Endothelial cell of umbilical vein (primary cell): ENCODE measurements around the gene GGNBP2. TPM values are rescaled to one million over a fixed set of nuclear protein-coding genes. Genes with fewer than 3 reads are reported as not detected.

Source experiments
- BruUV-seq: library from RNA; stranded (reverse); fragments of 400-500 nt; replicated peaks from 2 replicates; lab custom pipeline; 2021; lab: Mats Ljungman, UMichigan
- CTCF ChIA-PET: fragments of 300-600, 350-600 bp; sonication (Branson Sonifier 250); formaldehyde crosslinking; loops from one replicate; lab custom pipeline; 2021; ENCODE audit warnings: antibody characterized with exemption, inconsistent platforms; lab: Charles Lee
- POLR2A ChIA-PET: fragments of 300-600, 350-600 bp; sonication (Branson Sonifier 250); formaldehyde crosslinking; loops from one replicate; lab custom pipeline; 2021; ENCODE audit warnings: antibody characterized with exemption, inconsistent platforms; lab: Charles Lee
- DNase-seq: peaks from one replicate; pipeline ENCODE4 v3.0.0-alpha.2; 2011; ENCODE audit warnings: low read depth, low spot score
- FAIRE-seq: peaks from 2 replicates; lab custom pipeline; 2011; peaks lifted over from hg19 to GRCh38; lab: Jason Lieb, UNC
- H2AFZ ChIP-seq: 2 replicates; pipeline ENCODE4 v1.6.0; 2012; ENCODE audit warnings: low read depth, low read length, control low read depth, inconsistent platforms
- H3K27ac ChIP-seq: 2 replicates; pipeline ENCODE4 v1.5.1; 2011; ENCODE audit warnings: low read depth, mild to moderate bottlenecking, control low read depth, low read length, moderate library complexity; ENCODE audit not compliant: insufficient read depth
- H3K27me3 ChIP-seq, 2 experiments: 2 replicates each; pipeline versions ENCODE4 v1.6.0 to v1.6.1; 2011; ENCODE audit warnings: low read length in 2 of 2, mixed read lengths in 1 of 2; ENCODE audit not compliant: control insufficient read depth in 2 of 2, insufficient read depth in 2 of 2
- H3K36me3 ChIP-seq, 2 experiments: 2 replicates in 1 of 2; 3 replicates in 1 of 2; pipeline ENCODE4 v1.5.1; 2011; ENCODE audit warnings: low read length in 2 of 2, mild to moderate bottlenecking in 1 of 2, moderate library complexity in 1 of 2; ENCODE audit not compliant: control insufficient read depth in 2 of 2, insufficient read depth in 2 of 2; ENCODE audit errors: extremely low read depth in 1 of 2
- H3K4me1 ChIP-seq: 3 replicates; pipeline ENCODE4 v1.5.1; 2011; ENCODE audit warnings: mild to moderate bottlenecking, low read length; ENCODE audit not compliant: control insufficient read depth, insufficient read depth; ENCODE audit errors: extremely low read depth
- H3K4me2 ChIP-seq: 2 replicates; pipeline ENCODE4 v1.6.1; 2011; ENCODE audit warnings: low read length, control low read depth, mixed read lengths; ENCODE audit not compliant: insufficient read depth
- H3K4me3 ChIP-seq, 3 experiments: fragments of 200-600 bp in 1 of 3; sonication (generic), shearing (Covaris generic) in 1 of 3; replicated peaks in 1 of 3; 2 replicates each; pipeline ENCODE4 v1.5.1; 2011 to 2016; ENCODE audit warnings: control low read depth in 3 of 3, low read length in 3 of 3, mild to moderate bottlenecking in 2 of 3, inconsistent platforms in 1 of 3, low read depth in 1 of 3, moderate library complexity in 1 of 3; ENCODE audit not compliant: insufficient read depth in 1 of 3
- H3K79me2 ChIP-seq: 2 replicates; pipeline ENCODE4 v1.6.0; 2012; ENCODE audit warnings: low read length, inconsistent platforms; ENCODE audit not compliant: control insufficient read depth, insufficient read depth
- H3K9ac ChIP-seq: replicated peaks from 2 replicates; pipeline ENCODE3; 2011; ENCODE audit warnings: low read length, control low read depth; ENCODE audit not compliant: insufficient read depth; ENCODE audit errors: extremely low read depth
- H3K9me1 ChIP-seq: replicated peaks from 3 replicates; pipeline ENCODE4 v1.6.0; 2011; ENCODE audit warnings: mild to moderate bottlenecking, low read length; ENCODE audit not compliant: control insufficient read depth, insufficient read depth; ENCODE audit errors: extremely low read depth
- H3K9me3 ChIP-seq: replicated peaks from 2 replicates; pipeline ENCODE4 v1.5.1; 2012; ENCODE audit warnings: low read length, inconsistent platforms; ENCODE audit not compliant: control insufficient read depth, insufficient read depth
- H4K20me1 ChIP-seq: replicated peaks from 2 replicates; pipeline ENCODE3; 2011; ENCODE audit warnings: mild to moderate bottlenecking, low read length; ENCODE audit not compliant: control insufficient read depth, insufficient read depth; ENCODE audit errors: extremely low read depth
- CTCF ChIP-seq, 2 donors: IDR thresholded peaks; 1 replicate in 1 of 2; 2 replicates in 1 of 2; pipeline ENCODE4 v1.5.1; 2011; ENCODE audit warnings: low read length in 2 of 2, mild to moderate bottlenecking in 2 of 2, moderate library complexity in 2 of 2, control low read depth in 1 of 2, inconsistent platforms in 1 of 2, low read depth in 1 of 2; ENCODE audit not compliant: insufficient read depth in 1 of 2; ENCODE audit errors: extremely low read depth in 1 of 2
- EZH2 ChIP-seq: IDR thresholded peaks from 2 replicates; pipeline ENCODE4 v1.6.1; 2012; ENCODE audit warnings: borderline replicate concordance, low read depth, mild to moderate bottlenecking, moderate library complexity, low read length, inconsistent platforms; ENCODE audit not compliant: severe bottlenecking
- FOS ChIP-seq: IDR thresholded peaks from 2 replicates; pipeline ENCODE4 v1.6.1; 2011; ENCODE audit warnings: mild to moderate bottlenecking, low read length, moderate library complexity, borderline replicate concordance; ENCODE audit not compliant: insufficient read depth
- GATA2 ChIP-seq: IDR thresholded peaks from 2 replicates; pipeline ENCODE4 v1.7.0; 2011; ENCODE audit warnings: low read depth, mild to moderate bottlenecking, moderate library complexity, mixed read lengths, low read length; ENCODE audit not compliant: insufficient read length, insufficient read depth
- JUN ChIP-seq: IDR thresholded peaks from 2 replicates; pipeline ENCODE4 v1.6.1; 2011; ENCODE audit warnings: borderline replicate concordance, low read depth; ENCODE audit not compliant: insufficient read length, insufficient read depth
- MAX ChIP-seq: IDR thresholded peaks from 2 replicates; pipeline ENCODE4 v1.6.1; 2011; ENCODE audit not compliant: insufficient read depth, insufficient read length
- MYC ChIP-seq: IDR thresholded peaks from one replicate; pipeline ENCODE4 v1.6.1; 2011; ENCODE audit warnings: mild to moderate bottlenecking, low read depth, low read length
- POLR2A ChIP-seq: IDR thresholded peaks from 2 replicates; pipeline ENCODE4 v1.6.1; 2012; ENCODE audit warnings: low read depth, mild to moderate bottlenecking, control low read depth, low read length
- POLR2AphosphoS5 ChIP-seq: IDR thresholded peaks from 2 replicates; pipeline ENCODE4 v1.6.1; 2012; ENCODE audit warnings: low read depth, mild to moderate bottlenecking, control low read depth, low read length, moderate library complexity; ENCODE audit not compliant: insufficient read depth
- dilution Hi-C: fragments of 300-500 bp; cut with MboI; formaldehyde crosslinking; loops from one replicate; pipeline ENCODE4 v1.15.0; 2019; ENCODE audit warnings: low sequenced_read_pairs; ENCODE audit not compliant: extremely low pct_ligation_motif_present
- intact Hi-C: fragments of 100-400 bp; cut with micrococcal nuclease; formaldehyde crosslinking; loops from one replicate; pipeline ENCODE4 v1.10.0; 2022
- polyA plus RNA-seq, 4 experiments: library from polyadenylated mRNA; depleted of rRNA in 3 of 4; stranded (reverse) in 3 of 4; unstranded in 1 of 4; fragments of >200 nt; gene quantifications; 2 replicates each; pipeline versions ENCODE4 v1.2.1 to v1.2.3, GENCODE V29; 2011 to 2012; ENCODE audit warnings: missing spikeins in 1 of 4
- total RNA-seq: library from RNA; stranded (reverse); gene quantifications from 2 replicates; pipeline ENCODE4 v1.2.3, GENCODE V29; 2021

GGNBP2 gene
- total and polyA plus RNA-seq, 2 donors (not counting 3 experiments of a cell fraction or from before 2014, with no cell fraction given): 52.6 to 77.6 TPM

GRCh38 chr17:36495076-36495578 is 49.6 kb upstream of the GGNBP2 start:
- Histone ChIP-seq H3K36me3 (peaks cover 10 to 29% of the 10 kb centered on the region in 2 experiments), H4K20me1 (no peaks in the 10 kb centered on the region), H3K27ac (no peak overlapping the region), H3K4me2 (no peak overlapping the region), H3K4me3 (no peak overlapping the region), H3K4me1 (no peaks in the 10 kb centered on the region), H3K9me1 (no peaks in the 10 kb centered on the region), H3K9me3 (no peaks in the 10 kb centered on the region), H3K9ac (no peak overlapping the region), H2AFZ (no peak overlapping the region), H3K79me2 (peaks cover 12% of the 10 kb centered on the region), H3K27me3 (no peaks in the 10 kb centered on the region)
- dilution Hi-C loops: no loop called here
- no peak for DNase-seq
- intact Hi-C loops: no loop called here
- BruUV-seq: no TSS peak
- ChIA-PET CTCF (interaction anchor here (1.6 to 2.0 kb wide), 2 partner anchors 9 to 12 kb away, joined by 3 to 11 read pairs; no protein-coding TSS in a partner anchor), POLR2A (no interaction called here)
- TF ChIP-seq GATA2: no peak
- no peak for TF ChIP-seq CTCF (IDR thresholded peaks at IDR 0.05; ENCODE audit: extremely low read depth in 1 of 2, insufficient read depth in 1 of 2, low read depth in 1 of 2, low read length in 2 of 2)
- TF ChIP-seq MAX: no peak
- TF ChIP-seq POLR2AphosphoS5: no peak
- TF ChIP-seq EZH2: no peak
- no peak for TF ChIP-seq JUN
- TF ChIP-seq POLR2A: no peak
- no peak for TF ChIP-seq FOS
- no peak for TF ChIP-seq MYC
- FAIRE-seq: no peak
